Esophagus (tissue), 2 donors: ENCODE data around the gene CYTH4. TPM values are rescaled to one million over a fixed set of nuclear protein-coding genes. Genes with fewer than 3 reads are reported as not detected.

ENCODE experiments used
- H3K27ac ChIP-seq, 2 donors: one replicate each; pipeline ENCODE4 v1.5.1; 2013; ENCODE audit warnings: low read depth in 2 of 2, mild to moderate bottlenecking in 2 of 2, inconsistent platforms in 1 of 2, low read length in 1 of 2, moderate library complexity in 1 of 2
- H3K27me3 ChIP-seq, 2 donors: one replicate each; pipeline ENCODE4 v1.6.1; 2013; ENCODE audit warnings: low read length in 2 of 2, control low read depth in 1 of 2, mild to moderate bottlenecking in 1 of 2; ENCODE audit not compliant: insufficient read depth in 2 of 2, control insufficient read depth in 1 of 2
- H3K36me3 ChIP-seq, 2 donors: one replicate each; pipeline ENCODE4 v1.6.1; 2013; ENCODE audit warnings: low read length in 1 of 2; ENCODE audit not compliant: control insufficient read depth in 2 of 2, insufficient read depth in 2 of 2
- H3K4me1 ChIP-seq, 2 donors: one replicate each; pipeline ENCODE4 v1.6.1; 2013; ENCODE audit warnings: low read length in 1 of 2; ENCODE audit not compliant: control insufficient read depth in 2 of 2, insufficient read depth in 2 of 2
- H3K4me3 ChIP-seq, 2 donors: one replicate each; pipeline ENCODE4 v1.5.1; 2013; ENCODE audit warnings: low read length in 2 of 2, mild to moderate bottlenecking in 2 of 2, low read depth in 1 of 2, moderate library complexity in 1 of 2
- H3K9me3 ChIP-seq, 2 donors: one replicate each; pipeline ENCODE4 v1.6.1; 2013; ENCODE audit warnings: mild to moderate bottlenecking in 2 of 2, low read depth in 1 of 2, low read length in 1 of 2, moderate library complexity in 1 of 2; ENCODE audit not compliant: control insufficient read depth in 2 of 2, insufficient read depth in 1 of 2
- WGBS, 2 donors: extraction: QIAGEN DNeasy Blood & Tissue Kit; methylation state at CpG; one replicate each; pipeline ENCODE4 v1.1.7; 2013; 5-methylcytosine and 5-hydroxymethylcytosine counted together
- polyA plus RNA-seq, 2 donors: library from polyadenylated mRNA; stranded (reverse); fragments of 200-250 nt; gene quantifications; one replicate each; pipeline ENCODE4 v1.2.3, GENCODE V29; 2013
- donor health status: healthy with polysubstance abuse.
- donor health status: Bipolar disorder and iron deficiency.

The CYTH4 gene
- polyA plus RNA-seq, 2 donors: 1.4 to 4.1 TPM

GRCh38 chr22:37331034-37331428, 48.7 kb downstream of the CYTH4 start:
- Histone ChIP-seq H3K4me1 (no peaks in the 10 kb centered on the region), H3K9me3 (no peaks in the 10 kb centered on the region), H3K36me3 (no peaks in the 10 kb centered on the region), H3K27me3 (peaks cover 4 to 20% of the 10 kb centered on the region in 2 donors), H3K27ac (no peak overlapping the region), H3K4me3 (no peak overlapping the region)
- 35% methylated on average over 6 to 7 of the region's 7 CpGs for WGBS, 2 donors

GRCh38 chr22:37331856-37332536, 49.7 kb downstream of the CYTH4 start:
- no peak overlapping the region for H3K27ac ChIP-seq
- H3K27me3 ChIP-seq: peaks cover 4 to 20% of the 10 kb centered on the region in 2 donors
- 61 to 71% methylated on average over 9 of the region's 9 CpGs for WGBS, 2 donors
- H3K4me1 ChIP-seq: no peaks in the 10 kb centered on the region
- H3K36me3 ChIP-seq: no peaks in the 10 kb centered on the region
- no peaks in the 10 kb centered on the region for H3K9me3 ChIP-seq
- H3K4me3 ChIP-seq: no peak overlapping the region

GRCh38 chr22:37333724-37334460, 51.6 kb downstream of the CYTH4 start:
- WGBS, 2 donors: 33 to 39% methylated on average over 11 of the region's 11 CpGs
- Histone ChIP-seq H3K4me1 (no peaks in the 10 kb centered on the region), H3K4me3 (no peak overlapping the region), H3K27ac (no peak overlapping the region), H3K9me3 (no peaks in the 10 kb centered on the region), H3K36me3 (no peaks in the 10 kb centered on the region), H3K27me3 (peaks cover 4 to 20% of the 10 kb centered on the region in 2 donors)

- no peaks in the 10 kb centered on the region for H3K4me1 ChIP-seq
- no peak overlapping the region for H3K4me3 ChIP-seq
- H3K9me3 ChIP-seq: no peaks in the 10 kb centered on the region
- no peaks in the 10 kb centered on the region for H3K36me3 ChIP-seq
- H3K27ac ChIP-seq: no peak overlapping the region
- 2 to 4% methylated on average over 42 of the region's 42 CpGs for WGBS, 2 donors
- H3K27me3 ChIP-seq: peaks cover 4 to 20% of the 10 kb centered on the region in 2 donors
Observed at GRCh38 chr22:37334461-37334858, 52.2 kb downstream of the CYTH4 start.

- WGBS, 2 donors: 5% methylated on average over 45 to 50 of the region's 50 CpGs
- Histone ChIP-seq H3K27ac (no peak overlapping the region), H3K4me1 (no peaks in the 10 kb centered on the region), H3K4me3 (no peak overlapping the region), H3K27me3 (peaks cover 4 to 20% of the 10 kb centered on the region in 2 donors), H3K9me3 (no peaks in the 10 kb centered on the region), H3K36me3 (no peaks in the 10 kb centered on the region)
Observed at GRCh38 chr22:37334859-37335805, 52.8 kb downstream of the CYTH4 start.

GRCh38 chr22:37335806-37336199, 53.5 kb downstream of the CYTH4 start:
- H3K36me3 ChIP-seq: no peaks in the 10 kb centered on the region
- 20 to 21% methylated on average over 7 of the region's 7 CpGs for WGBS, 2 donors
- no peaks in the 10 kb centered on the region for H3K9me3 ChIP-seq
- peaks cover 4 to 20% of the 10 kb centered on the region in 2 donors for H3K27me3 ChIP-seq
- no peak overlapping the region for H3K4me3 ChIP-seq
- H3K27ac ChIP-seq: no peak overlapping the region
- no peaks in the 10 kb centered on the region for H3K4me1 ChIP-seq

- Histone ChIP-seq H3K27me3 (peaks cover 3 to 20% of the 10 kb centered on the region in 2 donors), H3K9me3 (no peaks in the 10 kb centered on the region), H3K4me1 (no peaks in the 10 kb centered on the region), H3K36me3 (no peaks in the 10 kb centered on the region), H3K27ac (no peak overlapping the region), H3K4me3 (no peak overlapping the region)
- WGBS, 2 donors: 53 to 61% methylated on average over 8 of the region's 8 CpGs
Observed at GRCh38 chr22:37336579-37336978, 54.3 kb downstream of the CYTH4 start.

GRCh38 chr22:37337204-37337943, 55.1 kb downstream of the CYTH4 start:
- 58 to 64% methylated on average over 8 of the region's 8 CpGs for WGBS, 2 donors

More at GRCh38 chr22:37337204-37337943, 55.1 kb downstream of the CYTH4 start:
- Histone ChIP-seq H3K9me3 (no peaks in the 10 kb centered on the region), H3K27me3 (peaks cover 0 to 20% of the 10 kb centered on the region in 2 donors), H3K27ac (no peak overlapping the region), H3K36me3 (no peaks in the 10 kb centered on the region), H3K4me1 (no peaks in the 10 kb centered on the region), H3K4me3 (no peak overlapping the region)
